HEK293 (cell line): Measurements from ENCODE around the gene ACMSD.

Experiments
- CTCF ChIA-PET: fragments of 350-600 bp; formaldehyde crosslinking; extraction: SDS; loops from one replicate; lab custom pipeline; 2021; ENCODE audit warnings: antibody characterized with exemption; lab: Yijun Ruan, JAX
- POLR2A ChIA-PET: fragments of 300-600 bp; formaldehyde crosslinking; extraction: SDS; loops from one replicate; lab custom pipeline; 2020; ENCODE audit warnings: antibody characterized with exemption, inconsistent platforms; lab: Yijun Ruan, JAX
- H3K27ac ChIP-seq: fragments of 200-500 bp; sonication (Bioruptor generic); 2 replicates; pipeline ENCODE4 v1.5.1; 2014; ENCODE audit warnings: low read depth, low read length, control low read depth, inconsistent platforms; ENCODE audit errors: extremely low read depth
- H3K36me3 ChIP-seq, 2 experiments: fragments of 200-500 bp in 1 of 2; sonication (Bioruptor generic) in 1 of 2; 1 replicate in 1 of 2; 2 replicates in 1 of 2; pipeline ENCODE4 v1.5.1; 2014 to 2017; ENCODE audit warnings: inconsistent platforms in 2 of 2, low read length in 2 of 2; ENCODE audit not compliant: control insufficient read depth in 2 of 2, insufficient read depth in 1 of 2
- H3K4me1 ChIP-seq: fragments of 200-500 bp; sonication (Bioruptor generic); 2 replicates; pipeline ENCODE4 v1.5.1; 2014; ENCODE audit warnings: mild to moderate bottlenecking, low read length, inconsistent platforms; ENCODE audit not compliant: control insufficient read depth, insufficient read depth
- H3K4me3 ChIP-seq: 2 replicates; pipeline ENCODE4 v1.5.1; 2011; ENCODE audit warnings: low read depth, mild to moderate bottlenecking, control low read depth, low read length, moderate library complexity
- H3K9me3 ChIP-seq: fragments of 200-500 bp; sonication (Bioruptor generic); 2 replicates; pipeline ENCODE4 v1.5.1; 2014; ENCODE audit warnings: low read depth, low read length, inconsistent platforms; ENCODE audit not compliant: control insufficient read depth, insufficient read depth
- CTCF ChIP-seq: fragments of 450-650 bp; formaldehyde crosslinking; IDR thresholded peaks from 2 replicates; pipeline ENCODE4 v1.5.1; 2016; ENCODE audit warnings: missing biosample characterization, missing genetic modification characterization
- MYNN ChIP-seq: fragments of 450-650 bp; formaldehyde crosslinking; IDR thresholded peaks from 2 replicates; pipeline ENCODE4 v1.5.1; 2016; ENCODE audit warnings: missing biosample characterization, missing genetic modification characterization, borderline replicate concordance
- ZBTB10 ChIP-seq: fragments of 450-650 bp; formaldehyde crosslinking; IDR thresholded peaks from 2 replicates; pipeline ENCODE4 v1.5.1; 2016; ENCODE audit warnings: missing biosample characterization, missing genetic modification characterization
- ZBTB44 ChIP-seq: fragments of 450-650 bp; IDR thresholded peaks from 2 replicates; pipeline ENCODE4 v1.5.1; 2018; ENCODE audit warnings: missing biosample characterization, mild to moderate bottlenecking, missing genetic modification characterization
- ZBTB48 ChIP-seq: fragments of 450-650 bp; formaldehyde crosslinking; IDR thresholded peaks from 2 replicates; pipeline ENCODE4 v1.5.1; 2016; ENCODE audit warnings: missing biosample characterization, missing genetic modification characterization
- ZFP41 ChIP-seq: fragments of 450-650 bp; formaldehyde crosslinking; IDR thresholded peaks from 2 replicates; pipeline ENCODE4 v1.5.1; 2016; ENCODE audit warnings: missing biosample characterization, missing genetic modification characterization, borderline replicate concordance
- ZNF146 ChIP-seq: fragments of 450-650 bp; formaldehyde crosslinking; IDR thresholded peaks from 2 replicates; pipeline ENCODE4 v1.5.1; 2016; ENCODE audit warnings: missing biosample characterization, missing genetic modification characterization
- ZNF169 ChIP-seq: fragments of 450-650 bp; formaldehyde crosslinking; IDR thresholded peaks from 2 replicates; pipeline ENCODE4 v1.5.1; 2016; ENCODE audit warnings: missing biosample characterization, missing genetic modification characterization
- ZNF174 ChIP-seq: fragments of 450-650 bp; formaldehyde crosslinking; IDR thresholded peaks from 2 replicates; pipeline ENCODE4 v1.5.0; 2017; ENCODE audit warnings: missing biosample characterization, mild to moderate bottlenecking, missing genetic modification characterization
- ZNF37A ChIP-seq: fragments of 450-650 bp; IDR thresholded peaks from 2 replicates; pipeline ENCODE4 v1.5.1; 2018; ENCODE audit warnings: missing biosample characterization, missing genetic modification characterization
- ZNF518A ChIP-seq: fragments of 450-650 bp; formaldehyde crosslinking; conservative IDR thresholded peaks from 2 replicates; pipeline ENCODE4 v1.5.1; 2016; ENCODE audit warnings: low read depth, missing biosample characterization, missing genetic modification characterization
- ZNF704 ChIP-seq: fragments of 450-650 bp; formaldehyde crosslinking; IDR thresholded peaks from 2 replicates; pipeline ENCODE4 v1.5.1; 2016; ENCODE audit warnings: missing biosample characterization, missing genetic modification characterization
- ZXDB ChIP-seq: fragments of 450-650 bp; formaldehyde crosslinking; IDR thresholded peaks from 2 replicates; pipeline ENCODE4 v1.5.1; 2016; ENCODE audit warnings: missing biosample characterization, missing genetic modification characterization
- TF ChIP-seq, protein P1 (sequence below): fragments of 450-650 bp; formaldehyde crosslinking; IDR thresholded peaks from 2 replicates; pipeline ENCODE4 v1.5.1; 2017; ENCODE audit warnings: missing biosample characterization, missing genetic modification characterization
- TF ChIP-seq, protein P2 (sequence below): fragments of 450-650 bp; formaldehyde crosslinking; IDR thresholded peaks from 2 replicates; pipeline ENCODE4 v1.5.1; 2016; ENCODE audit warnings: missing biosample characterization, missing genetic modification characterization, borderline replicate concordance

Gene ACMSD

DNA sequence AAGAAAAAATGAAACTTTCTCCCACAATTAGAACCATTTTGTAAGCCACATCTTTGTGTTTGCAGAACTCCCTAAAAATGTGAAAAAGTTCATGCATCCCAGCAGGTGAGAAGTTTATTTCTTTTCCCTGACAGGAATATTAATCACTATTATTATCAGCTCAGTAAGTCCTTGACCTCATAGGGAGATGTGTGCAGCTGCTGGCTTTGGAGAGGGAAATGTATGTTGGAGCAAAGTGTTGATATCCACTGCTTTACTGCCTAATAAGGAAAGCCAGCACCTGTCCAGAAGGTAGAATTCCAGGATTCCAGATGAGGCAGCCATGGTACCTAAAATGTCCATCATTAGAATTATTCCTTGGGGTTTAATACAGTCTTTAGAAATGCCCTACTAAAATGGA, 44.4 kb downstream of the ACMSD start:
- H3K27ac ChIP-seq: no peak overlapping the region
- H3K4me1 ChIP-seq: no peaks in the 10 kb centered on the region
- CTCF ChIA-PET: no interaction called here
- no peak overlapping the region for H3K4me3 ChIP-seq
- TF ChIP-seq ZBTB44 (tag by site-specific recombination): no peak
- POLR2A ChIA-PET: no interaction called here
- H3K9me3 ChIP-seq: no peaks in the 10 kb centered on the region
- no peaks in the 10 kb centered on the region for H3K36me3 ChIP-seq

DNA sequence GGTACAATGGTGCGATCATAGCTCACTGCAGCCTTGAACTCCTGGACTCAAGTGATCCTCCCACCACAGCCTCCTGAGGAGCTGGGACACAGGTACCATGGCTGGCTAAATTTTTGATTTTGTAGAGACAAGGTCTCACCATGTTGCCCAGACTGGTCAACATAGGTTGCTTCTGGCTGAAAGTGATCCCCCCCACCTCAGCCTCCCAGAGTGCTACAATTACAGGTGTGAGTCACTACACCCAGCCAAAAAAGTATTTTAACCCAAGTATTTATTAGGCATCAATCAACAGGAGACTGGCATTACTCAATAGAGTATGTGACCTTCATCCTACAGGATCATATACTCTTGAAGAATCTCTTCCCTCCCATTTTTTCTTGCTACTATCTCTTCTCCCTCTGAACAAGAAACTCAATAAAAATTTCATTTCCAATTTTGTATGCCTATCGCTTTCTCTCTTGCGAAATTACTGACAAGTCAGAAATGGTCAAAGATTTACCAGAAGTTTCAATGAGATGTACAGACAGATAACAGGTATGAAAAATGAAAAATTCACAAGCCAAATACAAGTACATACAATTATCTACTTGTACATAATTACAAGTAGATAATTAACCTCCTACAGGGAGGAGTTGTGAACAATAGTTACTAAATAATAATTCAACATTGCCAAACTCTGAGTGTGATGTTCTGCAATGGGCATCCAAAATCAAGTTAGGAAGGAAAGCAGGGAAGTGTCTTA, 45.3 kb downstream of the ACMSD start:
- CTCF ChIA-PET: interaction anchor here (0.6 kb wide), 1 partner anchor 417 kb away, joined by 3 read pairs; no protein-coding TSS in a partner anchor
- Histone ChIP-seq H3K27ac (no peak overlapping the region), H3K4me1 (no peaks in the 10 kb centered on the region), H3K9me3 (no peaks in the 10 kb centered on the region), H3K4me3 (no peak overlapping the region), H3K36me3 (no peaks in the 10 kb centered on the region)
- POLR2A ChIA-PET: no interaction called here
- TF ChIP-seq ZFP41 (no peak), ZNF518A (tag by site-specific recombination) (no peak), ZBTB48 (tag by site-specific recombination) (no peak), ZNF37A (no peak), ZXDB (tag by site-specific recombination) (no peak), ZNF169 (no peak), MYNN (tag by site-specific recombination) (no peak), ZNF174 (no peak), ZBTB10 (tag by site-specific recombination) (no peak), CTCF (no peak), ZNF704 (no peak), ZNF146 (tag by site-specific recombination) (no peak)
- TF ChIP-seq, protein P1, sequence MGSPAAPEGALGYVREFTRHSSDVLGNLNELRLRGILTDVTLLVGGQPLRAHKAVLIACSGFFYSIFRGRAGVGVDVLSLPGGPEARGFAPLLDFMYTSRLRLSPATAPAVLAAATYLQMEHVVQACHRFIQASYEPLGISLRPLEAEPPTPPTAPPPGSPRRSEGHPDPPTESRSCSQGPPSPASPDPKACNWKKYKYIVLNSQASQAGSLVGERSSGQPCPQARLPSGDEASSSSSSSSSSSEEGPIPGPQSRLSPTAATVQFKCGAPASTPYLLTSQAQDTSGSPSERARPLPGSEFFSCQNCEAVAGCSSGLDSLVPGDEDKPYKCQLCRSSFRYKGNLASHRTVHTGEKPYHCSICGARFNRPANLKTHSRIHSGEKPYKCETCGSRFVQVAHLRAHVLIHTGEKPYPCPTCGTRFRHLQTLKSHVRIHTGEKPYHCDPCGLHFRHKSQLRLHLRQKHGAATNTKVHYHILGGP (tag by site-specific recombination): no peak
- TF ChIP-seq, protein P2, sequence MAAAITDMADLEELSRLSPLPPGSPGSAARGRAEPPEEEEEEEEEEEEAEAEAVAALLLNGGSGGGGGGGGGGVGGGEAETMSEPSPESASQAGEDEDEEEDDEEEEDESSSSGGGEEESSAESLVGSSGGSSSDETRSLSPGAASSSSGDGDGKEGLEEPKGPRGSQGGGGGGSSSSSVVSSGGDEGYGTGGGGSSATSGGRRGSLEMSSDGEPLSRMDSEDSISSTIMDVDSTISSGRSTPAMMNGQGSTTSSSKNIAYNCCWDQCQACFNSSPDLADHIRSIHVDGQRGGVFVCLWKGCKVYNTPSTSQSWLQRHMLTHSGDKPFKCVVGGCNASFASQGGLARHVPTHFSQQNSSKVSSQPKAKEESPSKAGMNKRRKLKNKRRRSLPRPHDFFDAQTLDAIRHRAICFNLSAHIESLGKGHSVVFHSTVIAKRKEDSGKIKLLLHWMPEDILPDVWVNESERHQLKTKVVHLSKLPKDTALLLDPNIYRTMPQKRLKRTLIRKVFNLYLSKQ (tag by site-specific recombination): no peak
